DND-41 (cell line): Measurements from ENCODE around the gene CPED1.
A peak's percentile ranks its signal among the peaks of the same experiment; 100 is the strongest.

ENCODE experiments used
- ATAC-seq: fragments of 200-7000 bp; cut with Tn5 transposase; 3 replicates; pipeline ENCODE4 v1.9.1; 2021; ENCODE audit warnings: low read depth; ENCODE audit not compliant: insufficient read depth
- DNase-seq: peaks from one replicate; pipeline ENCODE4 v3.0.0-alpha.2; 2020
- H2AFZ ChIP-seq: 2 replicates; pipeline ENCODE4 v1.6.0; 2012; ENCODE audit warnings: low read depth, low read length
- H3K27ac ChIP-seq: 2 replicates; pipeline ENCODE4 v1.5.1; 2012; ENCODE audit warnings: low read length, inconsistent platforms
- H3K27me3 ChIP-seq: fragments of 200-600 bp; sonication (generic); 2 replicates; pipeline ENCODE4 v1.6.0; 2012; ENCODE audit warnings: low read length, mild to moderate bottlenecking, inconsistent platforms; ENCODE audit not compliant: insufficient read depth, poor library complexity
- H3K36me3 ChIP-seq: 2 replicates; pipeline ENCODE4 v1.5.1; 2012; ENCODE audit warnings: low read length, inconsistent platforms; ENCODE audit not compliant: insufficient read depth
- H3K4me1 ChIP-seq: 2 replicates; pipeline ENCODE4 v1.5.1; 2012; ENCODE audit warnings: mild to moderate bottlenecking, low read length; ENCODE audit not compliant: insufficient read depth
- H3K4me2 ChIP-seq: 2 replicates; pipeline ENCODE4 v1.6.0; 2012; ENCODE audit warnings: mild to moderate bottlenecking, moderate library complexity, low read length, inconsistent platforms; ENCODE audit not compliant: insufficient read depth
- H3K4me3 ChIP-seq, 2 experiments: fragments of 200-600 bp in 1 of 2; shearing (Covaris generic) in 1 of 2; 2 replicates each; pipeline ENCODE4 v1.5.1; 2012 to 2016; ENCODE audit warnings: inconsistent platforms in 2 of 2, low read length in 2 of 2, mild to moderate bottlenecking in 2 of 2, low read depth in 1 of 2, moderate library complexity in 1 of 2
- H3K79me2 ChIP-seq: 2 replicates; pipeline ENCODE4 v1.6.0; 2012; ENCODE audit warnings: low read length, inconsistent platforms; ENCODE audit not compliant: insufficient read depth
- H3K9ac ChIP-seq: 2 replicates; pipeline ENCODE4 v1.6.0; 2012; ENCODE audit warnings: low read depth, mild to moderate bottlenecking, inconsistent platforms, low read length, moderate library complexity
- H3K9me3 ChIP-seq: 2 replicates; pipeline ENCODE4 v1.5.1; 2012; ENCODE audit warnings: low read length, moderate library complexity, mild to moderate bottlenecking, inconsistent platforms; ENCODE audit not compliant: insufficient read depth, severe bottlenecking
- H4K20me1 ChIP-seq: 2 replicates; pipeline ENCODE4 v1.6.0; 2012; ENCODE audit warnings: low read length; ENCODE audit not compliant: insufficient read depth
- EZH2 ChIP-seq: IDR thresholded peaks from 3 replicates; pipeline ENCODE4 v1.6.1; 2012; ENCODE audit warnings: borderline replicate concordance, low read depth, mild to moderate bottlenecking, moderate library complexity, low read length, inconsistent platforms; ENCODE audit not compliant: severe bottlenecking
- TF ChIP-seq, protein P1 (sequence below): IDR thresholded peaks from 2 replicates; pipeline ENCODE4 v1.5.1; 2012; ENCODE audit warnings: borderline replicate concordance, low read length, moderate library complexity, mild to moderate bottlenecking; ENCODE audit not compliant: poor library complexity, severe bottlenecking; ENCODE audit errors: extremely low read depth

The CPED1 gene

DNA sequence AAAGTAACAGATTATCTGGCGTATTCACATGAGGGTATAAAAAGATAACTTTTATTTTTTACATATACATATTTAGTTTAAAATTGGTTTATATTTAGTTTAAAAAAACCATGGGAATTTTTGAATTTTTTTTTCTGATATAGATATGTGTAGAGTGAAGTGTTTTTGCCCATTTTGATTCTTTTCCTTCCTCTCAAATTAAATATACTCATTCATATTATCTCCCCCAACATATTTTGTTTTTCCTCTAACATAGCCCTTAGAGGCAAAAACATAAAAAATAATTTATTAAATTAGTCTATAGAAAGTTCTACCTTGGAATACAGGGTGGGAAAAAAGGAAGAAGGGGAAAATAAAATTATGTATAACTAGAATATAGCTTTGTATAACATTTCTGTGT is 137.7 kb downstream of the CPED1 start:
- Histone ChIP-seq H3K27ac (no peak overlapping the region), H3K4me1 (no peaks in the 10 kb centered on the region), H3K9ac (no peak overlapping the region), H2AFZ (no peak overlapping the region), H3K79me2 (no peaks in the 10 kb centered on the region), H4K20me1 (no peaks in the 10 kb centered on the region), H3K4me3 (no peak overlapping the region), H3K27me3 (no peaks in the 10 kb centered on the region), H3K36me3 (no peaks in the 10 kb centered on the region), H3K9me3 (no peaks in the 10 kb centered on the region), H3K4me2 (no peak overlapping the region)
- DNase-seq (no peak), ATAC-seq (no peak)
- no peak for TF ChIP-seq EZH2
- TF ChIP-seq, protein P1, sequence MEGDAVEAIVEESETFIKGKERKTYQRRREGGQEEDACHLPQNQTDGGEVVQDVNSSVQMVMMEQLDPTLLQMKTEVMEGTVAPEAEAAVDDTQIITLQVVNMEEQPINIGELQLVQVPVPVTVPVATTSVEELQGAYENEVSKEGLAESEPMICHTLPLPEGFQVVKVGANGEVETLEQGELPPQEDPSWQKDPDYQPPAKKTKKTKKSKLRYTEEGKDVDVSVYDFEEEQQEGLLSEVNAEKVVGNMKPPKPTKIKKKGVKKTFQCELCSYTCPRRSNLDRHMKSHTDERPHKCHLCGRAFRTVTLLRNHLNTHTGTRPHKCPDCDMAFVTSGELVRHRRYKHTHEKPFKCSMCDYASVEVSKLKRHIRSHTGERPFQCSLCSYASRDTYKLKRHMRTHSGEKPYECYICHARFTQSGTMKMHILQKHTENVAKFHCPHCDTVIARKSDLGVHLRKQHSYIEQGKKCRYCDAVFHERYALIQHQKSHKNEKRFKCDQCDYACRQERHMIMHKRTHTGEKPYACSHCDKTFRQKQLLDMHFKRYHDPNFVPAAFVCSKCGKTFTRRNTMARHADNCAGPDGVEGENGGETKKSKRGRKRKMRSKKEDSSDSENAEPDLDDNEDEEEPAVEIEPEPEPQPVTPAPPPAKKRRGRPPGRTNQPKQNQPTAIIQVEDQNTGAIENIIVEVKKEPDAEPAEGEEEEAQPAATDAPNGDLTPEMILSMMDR: no peak

DNA sequence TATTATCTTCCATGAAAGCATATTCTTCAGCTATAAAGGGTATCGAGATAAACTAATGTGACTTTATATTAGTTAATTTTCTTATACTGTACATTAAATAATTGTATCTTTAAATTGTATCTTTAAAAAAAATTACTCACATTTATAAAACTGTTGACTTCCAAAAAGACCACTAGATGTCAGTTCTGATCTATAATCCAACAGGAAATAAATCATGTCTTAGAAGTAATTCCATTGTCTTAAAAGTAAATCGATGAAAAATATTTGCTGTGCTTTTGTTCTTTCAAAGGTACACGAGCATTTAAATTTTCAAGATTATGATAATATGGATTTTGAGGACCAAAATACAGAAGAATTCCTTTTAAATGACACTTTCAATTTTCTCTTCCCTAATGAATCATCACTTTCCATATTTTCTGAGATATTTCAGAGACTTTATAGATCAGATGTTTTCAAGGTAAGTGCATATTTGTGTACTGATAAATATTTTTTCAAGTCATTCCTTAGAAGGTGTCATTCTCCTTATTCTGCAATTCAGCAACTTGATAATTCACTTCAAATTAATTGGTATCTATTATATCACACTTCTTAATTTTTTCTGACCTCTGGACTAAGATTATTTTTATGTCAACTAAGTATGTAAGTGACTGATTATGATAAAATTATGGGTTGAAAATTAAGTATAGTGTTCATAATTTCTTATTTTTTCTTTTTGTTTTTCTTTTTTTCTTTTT is 138.5 kb downstream of the CPED1 start:
- no peak overlapping the region for H3K9ac ChIP-seq
- H3K27ac ChIP-seq: no peak overlapping the region
- TF ChIP-seq, protein P1: peak; percentile 63
- TF ChIP-seq EZH2: no peak
- H3K4me2 ChIP-seq: no peak overlapping the region
- no peaks in the 10 kb centered on the region for H3K79me2 ChIP-seq
- no peaks in the 10 kb centered on the region for H3K9me3 ChIP-seq
- H3K4me3 ChIP-seq: no peak overlapping the region
- no peaks in the 10 kb centered on the region for H3K4me1 ChIP-seq
- H2AFZ ChIP-seq: no peak overlapping the region
- DNase-seq (no peak), ATAC-seq (no peak; the same call in 2 of the 3 replicates)
- H4K20me1 ChIP-seq: no peaks in the 10 kb centered on the region
- H3K36me3 ChIP-seq: no peaks in the 10 kb centered on the region
- no peaks in the 10 kb centered on the region for H3K27me3 ChIP-seq

DNA sequence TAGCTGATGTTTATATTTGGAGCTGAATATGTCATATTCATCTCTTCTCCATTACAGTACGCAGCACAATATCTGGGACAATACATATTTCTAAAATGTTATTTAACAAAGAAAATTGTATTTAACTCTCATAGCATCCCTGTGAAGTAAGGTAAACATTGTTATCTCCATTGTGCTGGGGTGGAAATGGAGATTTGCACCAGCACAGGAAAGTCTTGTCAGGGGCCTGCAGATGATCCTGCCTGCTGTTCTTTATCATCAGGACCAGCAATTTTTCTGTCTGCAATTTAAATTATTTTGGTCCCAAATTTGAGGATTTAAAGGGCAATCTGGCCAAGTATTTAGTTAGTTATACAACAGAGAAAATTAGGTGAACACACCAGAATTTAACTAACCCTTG is 144.4 kb downstream of the CPED1 start:
- peaks cover 16% of the 10 kb centered on the region for H3K4me1 ChIP-seq
- H4K20me1 ChIP-seq: no peaks in the 10 kb centered on the region
- no peak overlapping the region for H2AFZ ChIP-seq
- H3K27ac ChIP-seq: no peak overlapping the region
- H3K9ac ChIP-seq: no peak overlapping the region
- TF ChIP-seq, protein P1: no peak
- no peak for TF ChIP-seq EZH2
- H3K36me3 ChIP-seq: no peaks in the 10 kb centered on the region
- no peaks in the 10 kb centered on the region for H3K79me2 ChIP-seq
- ATAC-seq (no peak), DNase-seq (no peak)
- no peak overlapping the region for H3K4me3 ChIP-seq
- H3K9me3 ChIP-seq: no peaks in the 10 kb centered on the region
- no peaks in the 10 kb centered on the region for H3K27me3 ChIP-seq
- no peak overlapping the region for H3K4me2 ChIP-seq
